AG08396 (cell line): ENCODE results near the gene LRRC75A.
"Not testable (repeated sequence)": the region's sequence is repeated elsewhere in the genome, so short reads cannot be mapped to it uniquely, and the experiment has no call there.

Experiments used
- DNase-seq: peaks from one replicate; pipeline ENCODE4 v3.0.0; 2012; ENCODE audit warnings: low spot score, mixed read lengths

Gene LRRC75A

GRCh38 chr17:16398270-16399267 is 93.4 kb downstream of the LRRC75A start:
- DNase-seq, result no peak

- not testable (repeated sequence) for DNase-seq
Measured at GRCh38 chr17:16396693-16397092, 95.3 kb downstream of the LRRC75A start.

- DNase-seq, result peak; percentile 12
Measured at GRCh38 chr17:16395887-16396286, 96.1 kb downstream of the LRRC75A start.

- not testable (repeated sequence) for DNase-seq
Measured at GRCh38 chr17:16392491-16392890, 99.5 kb downstream of the LRRC75A start.
